Lower lobe of right lung (tissue), 2 donors: ENCODE results near the gene VWA8. TPM values are rescaled to one million over a fixed set of nuclear protein-coding genes. Genes with fewer than 3 reads are reported as not detected.

ENCODE experiments used
- ATAC-seq, 2 donors: fragments of 200-7000 bp; cut with Tn5 transposase; one replicate each; pipeline ENCODE4 v1.9.1; 2020 to 2022; ENCODE audit warnings: mild to moderate bottlenecking in 2 of 2, moderate library complexity in 2 of 2
- DNase-seq: peaks from one replicate; pipeline ENCODE4 v3.0.0-alpha.2; 2020
- H3K27ac ChIP-seq: fragments of 200-600 bp; one replicate; pipeline ENCODE4 v1.8.0; 2022
- H3K27me3 ChIP-seq: fragments of 200-600 bp; one replicate; pipeline ENCODE4 v1.8.0; 2022; ENCODE audit warnings: low read depth
- H3K36me3 ChIP-seq: fragments of 200-600 bp; one replicate; pipeline ENCODE4 v1.8.0; 2022; ENCODE audit warnings: mild to moderate bottlenecking
- H3K4me1 ChIP-seq: fragments of 200-600 bp; one replicate; pipeline ENCODE4 v1.8.0; 2022
- H3K4me3 ChIP-seq: fragments of 200-600 bp; one replicate; pipeline ENCODE4 v1.8.0; 2022; ENCODE audit warnings: mild to moderate bottlenecking
- H3K9me3 ChIP-seq: fragments of 200-600 bp; one replicate; pipeline ENCODE4 v1.8.0; 2022
- intact Hi-C: fragments of 100-400 bp; cut with DNase I; formaldehyde crosslinking; loops from one replicate; pipeline ENCODE4 v1.11.0; 2022
- total RNA-seq: library from RNA; stranded (reverse); fragmentation: NEBNext Ultra II Directional; extraction: Animal tissue kit (Norgen Biotek cat#: 25700); gene quantifications from one replicate; pipeline ENCODE4 v1.2.1, GENCODE V29; 2021
- TF ChIP-seq, protein P1 (sequence below): fragments of 200-600 bp; IDR thresholded peaks from one replicate; pipeline ENCODE4 v1.8.0; 2022; ENCODE audit warnings: antibody characterized with exemption, mild to moderate bottlenecking
- donor health status: DM: no; HTN: yes; CAD: no; lungs with severe emphysema.

VWA8 gene
- total RNA-seq, 1 donor from 2014 or later: 18.2 TPM

- Histone ChIP-seq H3K9me3 (no peaks in the 10 kb centered on the region), H3K27me3 (no peaks in the 10 kb centered on the region), H3K4me3 (no peak overlapping the region), H3K27ac (no peak overlapping the region), H3K4me1 (no peaks in the 10 kb centered on the region), H3K36me3 (no peaks in the 10 kb centered on the region)
- no peak for ATAC-seq
- TF ChIP-seq, protein P1, sequence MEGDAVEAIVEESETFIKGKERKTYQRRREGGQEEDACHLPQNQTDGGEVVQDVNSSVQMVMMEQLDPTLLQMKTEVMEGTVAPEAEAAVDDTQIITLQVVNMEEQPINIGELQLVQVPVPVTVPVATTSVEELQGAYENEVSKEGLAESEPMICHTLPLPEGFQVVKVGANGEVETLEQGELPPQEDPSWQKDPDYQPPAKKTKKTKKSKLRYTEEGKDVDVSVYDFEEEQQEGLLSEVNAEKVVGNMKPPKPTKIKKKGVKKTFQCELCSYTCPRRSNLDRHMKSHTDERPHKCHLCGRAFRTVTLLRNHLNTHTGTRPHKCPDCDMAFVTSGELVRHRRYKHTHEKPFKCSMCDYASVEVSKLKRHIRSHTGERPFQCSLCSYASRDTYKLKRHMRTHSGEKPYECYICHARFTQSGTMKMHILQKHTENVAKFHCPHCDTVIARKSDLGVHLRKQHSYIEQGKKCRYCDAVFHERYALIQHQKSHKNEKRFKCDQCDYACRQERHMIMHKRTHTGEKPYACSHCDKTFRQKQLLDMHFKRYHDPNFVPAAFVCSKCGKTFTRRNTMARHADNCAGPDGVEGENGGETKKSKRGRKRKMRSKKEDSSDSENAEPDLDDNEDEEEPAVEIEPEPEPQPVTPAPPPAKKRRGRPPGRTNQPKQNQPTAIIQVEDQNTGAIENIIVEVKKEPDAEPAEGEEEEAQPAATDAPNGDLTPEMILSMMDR: no peak
- intact Hi-C loops: no loop called here
- no peak for DNase-seq
Measured at GRCh38 chr13:41969072-41969471, 8.2 kb upstream of the VWA8 start.

DNA sequence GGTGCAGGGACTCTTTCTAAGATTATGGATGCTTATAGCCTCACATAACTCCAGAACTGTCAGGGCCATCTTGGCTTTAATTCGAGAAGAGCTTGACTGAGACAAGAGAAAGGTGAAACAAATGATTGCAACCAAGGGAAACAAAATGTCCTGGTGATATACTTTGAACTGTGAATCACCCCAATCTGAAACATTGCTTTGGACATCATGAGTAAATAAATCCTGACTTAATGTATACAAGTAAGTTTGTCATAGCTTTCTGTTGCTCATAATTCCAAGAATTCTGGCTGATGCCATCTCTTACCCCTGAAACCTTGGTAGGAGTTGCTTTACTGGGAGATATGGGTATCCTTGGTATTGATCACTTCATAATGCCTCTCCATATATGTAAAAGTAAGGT, 5.8 kb upstream of the VWA8 start:
- Histone ChIP-seq H3K9me3 (no peaks in the 10 kb centered on the region), H3K36me3 (no peaks in the 10 kb centered on the region), H3K4me1 (no peaks in the 10 kb centered on the region), H3K27ac (no peak overlapping the region), H3K4me3 (no peak overlapping the region), H3K27me3 (no peaks in the 10 kb centered on the region)
- intact Hi-C loops: no loop called here
- DNase-seq (no peak), ATAC-seq (no peak)
- TF ChIP-seq, protein P1: no peak

DNA sequence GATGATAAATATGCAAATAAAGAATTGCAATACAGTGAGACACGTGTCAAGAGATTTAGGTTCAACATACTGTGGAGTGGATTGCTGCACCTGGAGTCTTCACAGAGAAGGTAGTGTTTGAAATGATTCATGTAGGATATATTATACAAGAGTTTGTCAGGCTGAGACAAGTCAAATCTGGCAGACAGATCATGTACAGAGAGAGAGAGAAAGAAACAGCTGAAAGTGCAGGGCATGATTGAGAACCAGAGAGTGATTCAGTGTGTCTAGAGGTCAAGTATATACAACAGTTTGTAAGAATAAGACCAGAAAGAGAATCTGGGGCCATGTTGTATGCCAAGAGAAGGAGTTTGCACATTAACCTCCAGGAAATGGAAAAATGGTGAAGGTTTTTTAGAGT, 2.1 kb upstream of the VWA8 start:
- no peaks in the 10 kb centered on the region for H3K36me3 ChIP-seq
- intact Hi-C loops: no loop called here
- no peak for ATAC-seq

GRCh38 chr13:41961466-41961760, 504 bp upstream of the VWA8 start:
- ATAC-seq: no peak
- intact Hi-C loops: no loop called here
- H3K4me1 ChIP-seq: peaks cover 14% of the 10 kb centered on the region
- no peaks in the 10 kb centered on the region for H3K36me3 ChIP-seq
- no peaks in the 10 kb centered on the region for H3K9me3 ChIP-seq
- peak overlapping the region; percentile 84 for H3K27ac ChIP-seq
- H3K27me3 ChIP-seq: no peaks in the 10 kb centered on the region
- H3K4me3 ChIP-seq: peak overlapping the region; percentile 87
- TF ChIP-seq, protein P1: no peak
- DNase-seq: no peak

More for the DNA sequence above, 2.1 kb upstream of the VWA8 start:
- TF ChIP-seq, protein P1: no peak
- H3K27me3 ChIP-seq: no peaks in the 10 kb centered on the region
- no peak overlapping the region for H3K27ac ChIP-seq
- H3K4me3 ChIP-seq: no peak overlapping the region
- H3K9me3 ChIP-seq: no peaks in the 10 kb centered on the region
- no peak for DNase-seq
- H3K4me1 ChIP-seq: peaks cover 14% of the 10 kb centered on the region

GRCh38 chr13:41960211-41960636, 685 bp downstream of the VWA8 start:
- H3K4me1 ChIP-seq: peaks cover 14% of the 10 kb centered on the region
- no peaks in the 10 kb centered on the region for H3K36me3 ChIP-seq
- H3K4me3 ChIP-seq: peak overlapping the region; percentile 87
- H3K9me3 ChIP-seq: no peaks in the 10 kb centered on the region
- ATAC-seq: peak; percentile 31 to 61
- no peaks in the 10 kb centered on the region for H3K27me3 ChIP-seq
- no peak for DNase-seq
- H3K27ac ChIP-seq: peak overlapping the region; percentile 84
- intact Hi-C loops: no loop called here
- TF ChIP-seq, protein P1: no peak

DNA sequence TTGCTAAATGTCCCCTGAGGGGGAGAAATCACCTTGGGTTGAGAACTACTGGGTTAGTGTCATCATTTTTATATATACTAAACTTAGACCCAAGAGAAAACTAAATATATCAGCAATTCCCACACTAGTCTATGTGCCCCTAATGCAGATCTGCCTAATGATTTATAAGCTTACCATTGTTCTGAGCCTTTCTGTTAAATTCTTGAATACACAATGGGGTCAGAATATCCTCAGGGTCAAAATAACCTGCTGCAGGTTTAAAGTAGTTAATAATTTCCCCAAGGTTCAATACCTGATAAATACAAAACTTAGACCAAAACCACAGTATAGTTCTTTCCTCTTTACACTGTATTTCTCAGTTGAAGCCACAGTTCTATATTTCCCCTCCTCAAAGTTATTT, 4.6 kb downstream of the VWA8 start:
- H3K4me3 ChIP-seq: no peak overlapping the region
- TF ChIP-seq, protein P1: no peak
- H3K4me1 ChIP-seq: peaks cover 10% of the 10 kb centered on the region
- ATAC-seq: no peak
- no peaks in the 10 kb centered on the region for H3K36me3 ChIP-seq
- no peaks in the 10 kb centered on the region for H3K9me3 ChIP-seq
- intact Hi-C loops: no loop called here
- H3K27ac ChIP-seq: no peak overlapping the region
- DNase-seq: no peak
- H3K27me3 ChIP-seq: no peaks in the 10 kb centered on the region
